Loucy (cell line): ENCODE results near the gene WDR64.

Experiments
- EZH2phosphoT487 ChIP-seq: fragments of 200-600 bp; IDR thresholded peaks from 2 replicates; pipeline ENCODE4 v1.6.1; 2018; ENCODE audit warnings: antibody characterized with exemption, mild to moderate bottlenecking, moderate library complexity, borderline replicate concordance
- TF ChIP-seq, protein P1 (sequence below): fragments of 200-600 bp; sonication (generic); conservative IDR thresholded peaks from 2 replicates; pipeline ENCODE4 v1.5.1; 2014; ENCODE audit warnings: mild to moderate bottlenecking, antibody characterized with exemption, low read length

DNA sequence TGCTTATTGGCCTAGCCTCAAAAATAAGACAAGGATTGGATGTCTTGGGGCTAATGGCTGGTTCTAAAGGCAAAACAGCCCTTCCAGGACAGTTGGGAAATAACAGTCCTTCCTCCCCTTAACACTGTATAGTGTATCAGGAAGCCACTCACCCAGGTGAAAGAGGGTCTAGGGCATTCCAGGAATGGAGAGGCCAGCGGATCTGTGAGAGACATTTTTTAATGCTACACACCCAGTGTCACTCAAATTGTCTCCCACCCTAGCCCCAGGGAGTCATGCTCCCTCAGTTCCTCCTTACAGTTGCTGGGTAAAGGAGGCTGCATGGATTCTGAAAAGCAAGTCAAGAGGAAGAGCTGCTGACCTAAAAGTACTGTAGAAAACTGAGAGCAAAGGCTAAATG is 171.8 kb downstream of the WDR64 start:
- TF ChIP-seq EZH2phosphoT487: no peak
- TF ChIP-seq, protein P1, sequence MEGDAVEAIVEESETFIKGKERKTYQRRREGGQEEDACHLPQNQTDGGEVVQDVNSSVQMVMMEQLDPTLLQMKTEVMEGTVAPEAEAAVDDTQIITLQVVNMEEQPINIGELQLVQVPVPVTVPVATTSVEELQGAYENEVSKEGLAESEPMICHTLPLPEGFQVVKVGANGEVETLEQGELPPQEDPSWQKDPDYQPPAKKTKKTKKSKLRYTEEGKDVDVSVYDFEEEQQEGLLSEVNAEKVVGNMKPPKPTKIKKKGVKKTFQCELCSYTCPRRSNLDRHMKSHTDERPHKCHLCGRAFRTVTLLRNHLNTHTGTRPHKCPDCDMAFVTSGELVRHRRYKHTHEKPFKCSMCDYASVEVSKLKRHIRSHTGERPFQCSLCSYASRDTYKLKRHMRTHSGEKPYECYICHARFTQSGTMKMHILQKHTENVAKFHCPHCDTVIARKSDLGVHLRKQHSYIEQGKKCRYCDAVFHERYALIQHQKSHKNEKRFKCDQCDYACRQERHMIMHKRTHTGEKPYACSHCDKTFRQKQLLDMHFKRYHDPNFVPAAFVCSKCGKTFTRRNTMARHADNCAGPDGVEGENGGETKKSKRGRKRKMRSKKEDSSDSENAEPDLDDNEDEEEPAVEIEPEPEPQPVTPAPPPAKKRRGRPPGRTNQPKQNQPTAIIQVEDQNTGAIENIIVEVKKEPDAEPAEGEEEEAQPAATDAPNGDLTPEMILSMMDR: no peak
